ENCODE data around the gene CLDN8. TPM values are rescaled to one million over a fixed set of nuclear protein-coding genes. Genes with fewer than 3 reads are reported as not detected.

Gene CLDN8
- total RNA-seq, 1 donor from 2014 or later, result not detected

DNA sequence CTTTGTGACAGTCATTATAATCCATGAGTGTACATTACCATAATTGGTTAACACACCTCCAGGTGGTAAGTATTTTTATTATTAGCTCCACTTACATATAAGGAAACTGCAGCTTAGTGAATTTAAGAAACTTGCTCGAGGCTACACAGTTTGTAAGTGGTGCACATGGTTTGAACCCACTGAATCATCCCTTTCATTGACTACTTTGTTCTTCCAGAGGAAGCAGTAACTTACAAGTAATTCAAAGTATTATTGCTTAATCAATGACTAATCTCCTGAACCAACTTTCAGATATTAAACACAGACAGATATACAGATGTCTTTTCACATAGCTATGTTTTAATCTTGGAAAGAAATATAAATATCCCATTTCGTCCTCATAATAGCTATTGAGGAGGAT is 18.7 kb upstream of the CLDN8 start:
- Mint-ChIP-seq H3K27ac (ENCODE audit: unreplicated experiment) (no peak overlapping the region), H3K4me1 (peaks cover 10% of the 10 kb centered on the region), H3K4me3 (no peak overlapping the region), H3K9me3 (peaks cover 7% of the 10 kb centered on the region), H3K36me3 (ENCODE audit: low read depth) (no peaks in the 10 kb centered on the region), H3K27me3 (ENCODE audit: low read depth) (no peaks in the 10 kb centered on the region)
- TF ChIP-seq, protein P1, sequence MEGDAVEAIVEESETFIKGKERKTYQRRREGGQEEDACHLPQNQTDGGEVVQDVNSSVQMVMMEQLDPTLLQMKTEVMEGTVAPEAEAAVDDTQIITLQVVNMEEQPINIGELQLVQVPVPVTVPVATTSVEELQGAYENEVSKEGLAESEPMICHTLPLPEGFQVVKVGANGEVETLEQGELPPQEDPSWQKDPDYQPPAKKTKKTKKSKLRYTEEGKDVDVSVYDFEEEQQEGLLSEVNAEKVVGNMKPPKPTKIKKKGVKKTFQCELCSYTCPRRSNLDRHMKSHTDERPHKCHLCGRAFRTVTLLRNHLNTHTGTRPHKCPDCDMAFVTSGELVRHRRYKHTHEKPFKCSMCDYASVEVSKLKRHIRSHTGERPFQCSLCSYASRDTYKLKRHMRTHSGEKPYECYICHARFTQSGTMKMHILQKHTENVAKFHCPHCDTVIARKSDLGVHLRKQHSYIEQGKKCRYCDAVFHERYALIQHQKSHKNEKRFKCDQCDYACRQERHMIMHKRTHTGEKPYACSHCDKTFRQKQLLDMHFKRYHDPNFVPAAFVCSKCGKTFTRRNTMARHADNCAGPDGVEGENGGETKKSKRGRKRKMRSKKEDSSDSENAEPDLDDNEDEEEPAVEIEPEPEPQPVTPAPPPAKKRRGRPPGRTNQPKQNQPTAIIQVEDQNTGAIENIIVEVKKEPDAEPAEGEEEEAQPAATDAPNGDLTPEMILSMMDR (conservative IDR thresholded peaks at IDR 0.05), result no peak
- no peak for DNase-seq (ENCODE audit: low read depth, low spot score)

DNA sequence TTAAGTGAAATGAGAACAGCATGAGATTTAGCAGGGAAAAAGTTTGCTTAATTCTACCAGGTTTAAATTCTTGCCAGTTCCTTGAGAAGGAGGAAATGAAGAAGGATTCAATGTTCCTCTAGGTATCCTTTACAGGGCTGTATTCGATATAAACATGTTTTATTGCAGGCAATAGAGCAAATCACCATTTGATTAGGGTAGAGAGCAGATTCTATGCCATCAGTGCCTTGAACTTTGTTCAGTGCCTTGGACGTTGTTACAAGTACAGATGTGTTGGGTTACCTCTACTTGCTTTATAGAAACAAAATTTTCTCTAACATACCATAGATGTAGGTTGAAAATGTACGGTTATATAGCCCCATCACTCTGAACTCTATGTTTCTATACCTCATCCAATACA is 18.2 kb upstream of the CLDN8 start:
- Mint-ChIP-seq H3K27ac (ENCODE audit: unreplicated experiment) (no peak overlapping the region), H3K4me3 (no peak overlapping the region), H3K9me3 (peaks cover 7% of the 10 kb centered on the region), H3K4me1 (peaks cover 10% of the 10 kb centered on the region), H3K27me3 (ENCODE audit: low read depth) (no peaks in the 10 kb centered on the region), H3K36me3 (ENCODE audit: low read depth) (no peaks in the 10 kb centered on the region)
- DNase-seq (ENCODE audit: low read depth, low spot score), result no peak
- TF ChIP-seq, protein P1 (conservative IDR thresholded peaks at IDR 0.05), result no peak

DNA sequence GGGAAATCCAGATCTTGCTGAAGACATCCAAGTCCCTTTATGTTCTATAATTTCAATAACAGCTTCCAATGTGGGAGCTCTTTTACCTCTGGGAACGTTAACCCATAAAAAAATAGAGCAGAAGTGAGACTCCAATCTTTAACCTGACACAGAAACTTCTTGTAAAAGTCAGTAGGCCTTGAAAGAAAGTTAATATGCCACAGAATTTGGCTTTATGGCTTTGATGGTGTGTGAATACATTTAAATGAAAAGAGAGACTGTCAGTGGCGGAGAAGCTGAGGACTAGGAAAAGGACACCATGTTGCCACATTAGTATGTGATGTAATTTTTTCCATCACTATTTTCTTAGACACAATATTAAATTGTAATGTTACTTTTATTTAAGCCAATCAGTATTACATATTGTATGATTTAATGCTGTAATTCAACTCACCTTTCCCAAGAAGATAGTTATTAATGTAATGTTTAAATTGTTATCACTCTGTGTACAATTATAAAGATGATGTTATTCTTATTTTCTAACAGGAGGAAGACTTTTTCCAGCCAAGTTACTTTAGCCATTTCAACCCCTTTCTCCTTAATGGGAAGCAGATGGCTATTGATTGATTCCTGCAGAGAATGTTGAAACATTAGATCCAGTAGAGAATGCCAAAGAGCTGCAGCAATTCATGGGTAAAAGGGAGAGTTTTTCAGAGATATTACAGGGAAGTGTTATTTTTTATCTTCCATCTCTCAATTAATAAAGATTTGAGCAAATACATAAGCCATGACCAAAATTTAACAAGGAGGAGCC is 17.5 kb upstream of the CLDN8 start:
- DNase-seq (ENCODE audit: low read depth, low spot score), result no peak
- H3K27me3 Mint-ChIP-seq (ENCODE audit: low read depth), result no peaks in the 10 kb centered on the region
- H3K36me3 Mint-ChIP-seq (ENCODE audit: low read depth), result no peaks in the 10 kb centered on the region
- H3K4me1 Mint-ChIP-seq, result peaks cover 10% of the 10 kb centered on the region
- no peak overlapping the region for H3K27ac Mint-ChIP-seq (ENCODE audit: unreplicated experiment)
- H3K9me3 Mint-ChIP-seq, result peaks cover 7% of the 10 kb centered on the region
- H3K4me3 Mint-ChIP-seq, result no peak overlapping the region
- TF ChIP-seq, protein P1 (conservative IDR thresholded peaks at IDR 0.05), result no peak

GRCh38 chr21:30232011-30232410 is 16.1 kb upstream of the CLDN8 start:
- DNase-seq (ENCODE audit: low read depth, low spot score), result no peak
- TF ChIP-seq, protein P1 (conservative IDR thresholded peaks at IDR 0.05), result no peak
- peaks cover 7% of the 10 kb centered on the region for H3K9me3 Mint-ChIP-seq
- no peak overlapping the region for H3K27ac Mint-ChIP-seq (ENCODE audit: unreplicated experiment)
- H3K4me3 Mint-ChIP-seq, result no peak overlapping the region
- H3K36me3 Mint-ChIP-seq (ENCODE audit: low read depth), result no peaks in the 10 kb centered on the region
- H3K4me1 Mint-ChIP-seq, result peaks cover 24% of the 10 kb centered on the region
- no peaks in the 10 kb centered on the region for H3K27me3 Mint-ChIP-seq (ENCODE audit: low read depth)

DNA sequence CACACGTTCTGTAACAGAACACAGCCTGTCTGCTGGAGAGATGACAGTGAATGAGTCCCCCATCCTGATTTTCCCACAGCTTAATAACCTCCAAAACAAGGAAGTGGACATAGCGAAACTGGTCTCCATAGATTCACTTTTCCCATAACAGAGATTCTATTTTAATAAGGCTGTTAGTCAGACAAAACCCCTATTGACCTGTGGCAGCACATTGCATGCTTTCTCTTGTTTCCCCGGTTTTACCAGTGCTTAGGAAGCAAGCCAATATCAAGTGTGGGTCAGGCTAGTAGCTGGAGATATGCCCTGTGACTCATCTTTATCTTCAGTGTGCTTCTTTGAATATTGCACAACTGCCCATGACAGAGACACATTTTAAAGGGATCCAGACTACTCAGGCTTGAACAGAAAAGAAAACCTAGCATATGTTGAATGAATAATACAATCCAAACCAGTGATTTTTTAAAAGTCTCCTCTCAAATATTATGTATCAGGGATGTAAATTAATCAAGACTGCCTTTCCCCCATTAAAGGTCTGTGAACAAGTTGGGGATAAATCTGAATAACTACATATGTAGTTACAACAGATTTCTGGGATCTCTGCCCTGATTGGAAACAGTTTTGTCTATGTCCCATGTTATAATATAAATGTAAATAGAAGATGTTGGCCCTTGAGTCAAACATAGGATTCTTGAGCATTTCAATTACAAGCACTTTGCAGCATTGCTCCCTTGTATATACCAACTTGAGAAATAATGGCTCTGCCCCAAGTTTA is 11.9 kb upstream of the CLDN8 start:
- Mint-ChIP-seq H3K27me3 (ENCODE audit: low read depth) (no peaks in the 10 kb centered on the region), H3K4me3 (no peak overlapping the region), H3K9me3 (peaks cover 7% of the 10 kb centered on the region), H3K36me3 (ENCODE audit: low read depth) (no peaks in the 10 kb centered on the region), H3K27ac (ENCODE audit: unreplicated experiment) (peak overlapping the region; percentile 3), H3K4me1 (peaks cover 20% of the 10 kb centered on the region)
- no peak for DNase-seq (ENCODE audit: low read depth, low spot score)
- TF ChIP-seq, protein P1 (conservative IDR thresholded peaks at IDR 0.05), result no peak
